Astrocyte of the spinal cord (primary cell): ENCODE data around the gene KLF6.
A peak's percentile ranks its signal among the peaks of the same experiment; 100 is the strongest.

Source experiments
- DNase-seq: peaks from one replicate; pipeline ENCODE4 v3.0.0; 2011; ENCODE audit warnings: low read depth, low spot score
- H3K4me3 ChIP-seq: 2 replicates; pipeline ENCODE4 v1.5.1; 2011; ENCODE audit warnings: low read depth, mild to moderate bottlenecking, low read length, moderate library complexity
- in situ Hi-C: cut with HindIII; loops from 2 replicates; pipeline ENCODE4 v1.10.0; 2017; ENCODE audit warnings: low sequenced_read_pairs
- TF ChIP-seq, protein P1 (sequence below): IDR thresholded peaks from 2 replicates; pipeline ENCODE4 v1.5.1; 2012; ENCODE audit warnings: low read depth, mild to moderate bottlenecking, low read length, inconsistent platforms

KLF6 gene

GRCh38 chr10:3801558-3802192 is 16.7 kb upstream of the KLF6 start:
- no peak for DNase-seq
- in situ Hi-C loops: no loop called here
- TF ChIP-seq, protein P1, sequence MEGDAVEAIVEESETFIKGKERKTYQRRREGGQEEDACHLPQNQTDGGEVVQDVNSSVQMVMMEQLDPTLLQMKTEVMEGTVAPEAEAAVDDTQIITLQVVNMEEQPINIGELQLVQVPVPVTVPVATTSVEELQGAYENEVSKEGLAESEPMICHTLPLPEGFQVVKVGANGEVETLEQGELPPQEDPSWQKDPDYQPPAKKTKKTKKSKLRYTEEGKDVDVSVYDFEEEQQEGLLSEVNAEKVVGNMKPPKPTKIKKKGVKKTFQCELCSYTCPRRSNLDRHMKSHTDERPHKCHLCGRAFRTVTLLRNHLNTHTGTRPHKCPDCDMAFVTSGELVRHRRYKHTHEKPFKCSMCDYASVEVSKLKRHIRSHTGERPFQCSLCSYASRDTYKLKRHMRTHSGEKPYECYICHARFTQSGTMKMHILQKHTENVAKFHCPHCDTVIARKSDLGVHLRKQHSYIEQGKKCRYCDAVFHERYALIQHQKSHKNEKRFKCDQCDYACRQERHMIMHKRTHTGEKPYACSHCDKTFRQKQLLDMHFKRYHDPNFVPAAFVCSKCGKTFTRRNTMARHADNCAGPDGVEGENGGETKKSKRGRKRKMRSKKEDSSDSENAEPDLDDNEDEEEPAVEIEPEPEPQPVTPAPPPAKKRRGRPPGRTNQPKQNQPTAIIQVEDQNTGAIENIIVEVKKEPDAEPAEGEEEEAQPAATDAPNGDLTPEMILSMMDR: no peak
- no peak overlapping the region for H3K4me3 ChIP-seq

DNA sequence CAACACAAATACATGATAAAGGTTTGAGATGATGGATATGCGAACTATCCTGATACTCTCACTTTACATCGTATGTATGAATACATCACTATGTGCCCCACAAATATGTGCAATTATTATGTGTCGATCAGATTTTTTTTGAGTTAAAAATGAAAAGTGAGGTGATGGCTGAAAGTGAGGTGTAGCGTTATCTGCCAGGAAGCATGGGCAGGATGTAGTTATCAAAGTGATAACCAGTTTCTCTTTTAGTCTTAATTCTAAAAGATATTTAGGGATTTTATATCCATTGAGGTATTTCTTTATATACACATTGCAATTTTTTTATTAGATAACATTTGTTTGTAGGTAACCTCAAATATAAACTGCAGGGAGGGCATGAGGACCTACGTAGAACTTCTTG is 15.6 kb upstream of the KLF6 start:
- in situ Hi-C loops: no loop called here
- no peak for DNase-seq
- TF ChIP-seq, protein P1: no peak
- H3K4me3 ChIP-seq: no peak overlapping the region

GRCh38 chr10:3797750-3798149 is 12.7 kb upstream of the KLF6 start:
- no peak overlapping the region for H3K4me3 ChIP-seq
- in situ Hi-C loops: no loop called here
- DNase-seq: no peak
- TF ChIP-seq, protein P1: no peak

GRCh38 chr10:3793553-3793952 is 8.5 kb upstream of the KLF6 start:
- no peak overlapping the region for H3K4me3 ChIP-seq
- DNase-seq: no peak
- TF ChIP-seq, protein P1: no peak
- in situ Hi-C loops: no loop called here

GRCh38 chr10:3792710-3793219 is 7.8 kb upstream of the KLF6 start:
- DNase-seq: no peak
- H3K4me3 ChIP-seq: no peak overlapping the region
- in situ Hi-C loops: no loop called here
- TF ChIP-seq, protein P1: no peak

- in situ Hi-C loops: no loop called here
- DNase-seq: peak; percentile 90
- no peak overlapping the region for H3K4me3 ChIP-seq
- TF ChIP-seq, protein P1: no peak
Measured at GRCh38 chr10:3791974-3792633, 7.1 kb upstream of the KLF6 start.
